ENCODE data around the gene USP9X.
"Not testable (repeated sequence)": the region's sequence is repeated elsewhere in the genome, so short reads cannot be mapped to it uniquely, and the experiment has no call there.

GRCh38 chrX:41063276-41063675 is 22.0 kb upstream of the USP9X start:
- not testable (repeated sequence) for TF ChIP-seq JUND (IDR thresholded peaks at IDR 0.05); FOXM1 (IDR thresholded peaks at IDR 0.05; ENCODE audit: low read depth); CTCF (IDR thresholded peaks at IDR 0.05); RXRA (IDR thresholded peaks at IDR 0.05; ENCODE audit: borderline replicate concordance, low read depth); CHD2 (IDR thresholded peaks at IDR 0.05; ENCODE audit: low read length, partially characterized antibody)

Measured in SK-N-SH (cell line).